IMR-90 (cell line): ENCODE data around the gene DAD1.

Experiments used
- CEBPB ChIP-seq: IDR thresholded peaks from 2 replicates; pipeline ENCODE4 v1.6.1; 2012; ENCODE audit warnings: low read depth, low read length, improper control_type of control experiment
- CTCF ChIP-seq: conservative IDR thresholded peaks from 2 replicates; pipeline ENCODE4 v1.5.1; 2012; ENCODE audit warnings: mild to moderate bottlenecking, low read depth, low read length, improper control_type of control experiment
- MAFK ChIP-seq: IDR thresholded peaks from 2 replicates; pipeline ENCODE4 v1.6.1; 2012; ENCODE audit warnings: low read depth, low read length, improper control_type of control experiment
- MXI1 ChIP-seq: IDR thresholded peaks from 2 replicates; pipeline ENCODE4 v1.6.1; 2012; ENCODE audit warnings: low read depth, mild to moderate bottlenecking, low read length, moderate library complexity, borderline replicate concordance
- POLR2A ChIP-seq: IDR thresholded peaks from 2 replicates; pipeline ENCODE4 v1.6.1; 2012; ENCODE audit warnings: mild to moderate bottlenecking, low read depth, low read length
- RCOR1 ChIP-seq: IDR thresholded peaks from 2 replicates; pipeline ENCODE4 v1.6.1; 2012; ENCODE audit warnings: mild to moderate bottlenecking, low read length, improper control_type of control experiment; ENCODE audit not compliant: insufficient replicate concordance
- RFX5 ChIP-seq: IDR thresholded peaks from 2 replicates; pipeline ENCODE4 v1.8.0; 2012; ENCODE audit warnings: low read depth, mild to moderate bottlenecking, low read length, moderate library complexity
- SMC3 ChIP-seq: fragments of 150-350 bp; IDR thresholded peaks from 2 replicates; pipeline ENCODE4 v1.6.1; 2016; ENCODE audit warnings: low read depth, mild to moderate bottlenecking, antibody characterized with exemption, low read length, moderate library complexity
- USF2 ChIP-seq: fragments of 150-350 bp; IDR thresholded peaks from 2 replicates; pipeline ENCODE4 v1.6.1; 2017; ENCODE audit warnings: mild to moderate bottlenecking, antibody characterized with exemption, low read length, low read depth

GRCh38 chr14:22523283-22523682 lies 65.7 kb downstream of the DAD1 start:
- TF ChIP-seq POLR2A (no peak), CTCF (no peak), CEBPB (no peak), USF2 (no peak), RCOR1 (no peak), MAFK (no peak), MXI1 (no peak), RFX5 (no peak), SMC3 (no peak)
